ENCODE data around the gene GRB2.

- no peak for TF ChIP-seq CTCF (IDR thresholded peaks at IDR 0.05)
- no peak for TF ChIP-seq POLR2AphosphoS5 (IDR thresholded peaks at IDR 0.05)
- TF ChIP-seq EP300 (IDR thresholded peaks at IDR 0.05): no peak
These were observed 2.3 kb upstream of the GRB2 start for GRCh38 chr17:75407655-75408352.
